Neuronal stem cell (in vitro differentiated cells): Measurements from ENCODE around the gene LRRC40.
"Not testable (repeated sequence)": the region's sequence is repeated elsewhere in the genome, so short reads cannot be mapped to it uniquely, and the experiment has no call there.

Source experiments
- DNase-seq: peaks from one replicate; pipeline ENCODE4 v3.0.0-alpha.2; 2013; ENCODE audit warnings: low spot score
- H2AFZ ChIP-seq: one replicate; pipeline ENCODE4 v1.6.1; 2013; ENCODE audit warnings: mild to moderate bottlenecking, low read length, inconsistent platforms
- H2AK5ac ChIP-seq: 2 replicates; pipeline ENCODE4 v1.6.1; 2013; ENCODE audit warnings: low read depth, mild to moderate bottlenecking, inconsistent platforms, low read length, moderate library complexity, mixed read lengths
- H2BK120ac ChIP-seq: 2 replicates; pipeline ENCODE4 v1.6.1; 2013; ENCODE audit warnings: low read depth, mild to moderate bottlenecking, inconsistent platforms, low read length, moderate library complexity, mixed read lengths
- H2BK12ac ChIP-seq: one replicate; pipeline ENCODE4 v1.6.1; 2013; ENCODE audit warnings: low read length, inconsistent platforms
- H2BK15ac ChIP-seq: 2 replicates; pipeline ENCODE4 v1.6.1; 2013; ENCODE audit warnings: mild to moderate bottlenecking, low read length, inconsistent platforms, mixed read lengths
- H2BK5ac ChIP-seq: one replicate; pipeline ENCODE4 v1.6.1; 2013; ENCODE audit warnings: inconsistent platforms, mild to moderate bottlenecking, low read length, moderate library complexity
- H3K14ac ChIP-seq: one replicate; pipeline ENCODE4 v1.6.1; 2013; ENCODE audit warnings: low read length, inconsistent platforms
- H3K18ac ChIP-seq: 2 replicates; pipeline ENCODE4 v1.6.1; 2013; ENCODE audit warnings: low read length, inconsistent platforms
- H3K23ac ChIP-seq: 2 replicates; pipeline ENCODE4 v1.6.1; 2013; ENCODE audit warnings: low read depth, mild to moderate bottlenecking, mixed read lengths, low read length, inconsistent platforms; ENCODE audit not compliant: poor library complexity
- H3K27ac ChIP-seq: replicated peaks from 3 replicates; pipeline ENCODE4 v1.5.1; 2013; ENCODE audit warnings: low read length, inconsistent platforms
- H3K27me3 ChIP-seq, 3 experiments: 2 replicates each; pipeline ENCODE4 v1.6.1; 2013; ENCODE audit warnings: low read length in 3 of 3, mild to moderate bottlenecking in 2 of 3, inconsistent platforms in 1 of 3, low read depth in 1 of 3, mixed read lengths in 1 of 3, moderate library complexity in 1 of 3; ENCODE audit not compliant: control insufficient read depth in 3 of 3, insufficient read depth in 3 of 3
- H3K36me3 ChIP-seq, 2 donors: replicated peaks in 1 of 2; 2 replicates each; pipeline ENCODE4 v1.6.1; 2013; ENCODE audit warnings: low read length in 2 of 2; ENCODE audit not compliant: control insufficient read depth in 2 of 2, insufficient read depth in 2 of 2
- H3K4ac ChIP-seq: 2 replicates; pipeline ENCODE4 v1.6.1; 2013; ENCODE audit warnings: inconsistent platforms, mild to moderate bottlenecking, low read length, moderate library complexity
- H3K4me1 ChIP-seq, 2 donors: 1 replicate in 1 of 2; 2 replicates in 1 of 2; pipeline ENCODE4 v1.6.1; 2013; ENCODE audit warnings: low read length in 2 of 2, low read depth in 1 of 2; ENCODE audit not compliant: control insufficient read depth in 2 of 2, insufficient read depth in 1 of 2
- H3K4me2 ChIP-seq: one replicate; pipeline ENCODE4 v1.6.1; 2013; ENCODE audit warnings: mild to moderate bottlenecking, low read length, inconsistent platforms; ENCODE audit not compliant: insufficient read depth, poor library complexity, severe bottlenecking
- H3K4me3 ChIP-seq, 2 donors: 2 replicates each; pipeline ENCODE4 v1.5.1; 2013; ENCODE audit warnings: low read length in 2 of 2, mild to moderate bottlenecking in 2 of 2, inconsistent platforms in 1 of 2, moderate library complexity in 1 of 2
- H3K79me1 ChIP-seq: one replicate; pipeline ENCODE4 v1.6.1; 2013; ENCODE audit warnings: low read depth, mild to moderate bottlenecking, inconsistent platforms, low read length, moderate library complexity
- H3K9ac ChIP-seq: one replicate; pipeline ENCODE4 v1.6.1; 2013; ENCODE audit warnings: mild to moderate bottlenecking, low read depth, low read length, inconsistent platforms; ENCODE audit not compliant: poor library complexity
- H3K9me3 ChIP-seq, 2 donors: replicated peaks in 1 of 2; 2 replicates each; pipeline versions ENCODE3 to v1.6.1; 2013; ENCODE audit warnings: low read length in 2 of 2, mild to moderate bottlenecking in 2 of 2, inconsistent platforms in 1 of 2, low read depth in 1 of 2, mixed read lengths in 1 of 2, moderate library complexity in 1 of 2; ENCODE audit not compliant: control insufficient read depth in 2 of 2, insufficient read depth in 1 of 2
- H4K8ac ChIP-seq: one replicate; pipeline ENCODE4 v1.6.1; 2013; ENCODE audit warnings: low read depth, mild to moderate bottlenecking, inconsistent platforms, low read length, moderate library complexity
- H4K91ac ChIP-seq: one replicate; pipeline ENCODE4 v1.6.1; 2013; ENCODE audit warnings: low read length, low read depth, mild to moderate bottlenecking, inconsistent platforms; ENCODE audit not compliant: poor library complexity
- WGBS, 2 donors: extraction: QIAGEN DNeasy Blood & Tissue Kit; methylation state at CpG; one replicate each; pipeline ENCODE4 v1.1.7; 2013; ENCODE audit warnings: missing lambda C conversion rate in 2 of 2, mixed read lengths in 1 of 2; ENCODE audit not compliant: insufficient read length in 2 of 2, insufficient replicate concordance in 1 of 2; ENCODE audit errors: extremely low coverage in 2 of 2; 5-methylcytosine and 5-hydroxymethylcytosine counted together

LRRC40 gene

DNA sequence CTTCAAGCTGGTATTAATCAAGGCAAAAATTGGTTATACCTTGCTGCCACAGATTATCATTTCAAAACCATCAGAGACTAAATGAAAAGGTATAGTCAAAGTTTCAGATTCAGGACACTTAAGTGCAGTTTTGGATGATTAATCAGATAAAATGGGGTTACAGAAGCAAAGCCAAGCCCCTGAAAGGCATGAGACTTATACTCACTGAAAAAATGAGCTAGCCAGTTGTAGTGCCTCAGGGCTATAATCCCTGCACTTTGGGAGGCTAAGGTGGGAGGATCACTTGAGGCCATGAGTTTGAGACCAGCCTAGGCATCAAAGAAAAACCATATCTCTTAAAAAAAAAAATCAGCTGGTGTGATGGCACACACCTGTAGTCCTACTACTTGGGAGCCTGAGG is 15.2 kb downstream of the LRRC40 start:
- no peak overlapping the region for H2AFZ ChIP-seq
- H2BK15ac ChIP-seq: no peak overlapping the region
- H3K4ac ChIP-seq: no peak overlapping the region
- H4K8ac ChIP-seq: no peak overlapping the region
- no peak overlapping the region for H3K14ac ChIP-seq
- no peak overlapping the region for H3K9ac ChIP-seq
- peaks cover 0 to 5% of the 10 kb centered on the region in 2 donors for H3K9me3 ChIP-seq
- peaks cover 1% of the 10 kb centered on the region for H3K79me1 ChIP-seq
- H3K4me2 ChIP-seq: no peak overlapping the region
- peaks cover 0 to 16% of the 10 kb centered on the region in 2 donors for H3K36me3 ChIP-seq
- H3K27me3 ChIP-seq: no peaks in the 10 kb centered on the region
- no peak overlapping the region for H2BK12ac ChIP-seq
- no peak overlapping the region for H3K23ac ChIP-seq
- H2AK5ac ChIP-seq: no peak overlapping the region
- no peak for DNase-seq
- no peak overlapping the region for H3K18ac ChIP-seq
- no peak overlapping the region for H3K4me3 ChIP-seq
- no peaks in the 10 kb centered on the region for H3K4me1 ChIP-seq
- no peak overlapping the region for H2BK5ac ChIP-seq
- H4K91ac ChIP-seq: no peak overlapping the region
- H3K27ac ChIP-seq: no peak overlapping the region
- no peak overlapping the region for H2BK120ac ChIP-seq

DNA sequence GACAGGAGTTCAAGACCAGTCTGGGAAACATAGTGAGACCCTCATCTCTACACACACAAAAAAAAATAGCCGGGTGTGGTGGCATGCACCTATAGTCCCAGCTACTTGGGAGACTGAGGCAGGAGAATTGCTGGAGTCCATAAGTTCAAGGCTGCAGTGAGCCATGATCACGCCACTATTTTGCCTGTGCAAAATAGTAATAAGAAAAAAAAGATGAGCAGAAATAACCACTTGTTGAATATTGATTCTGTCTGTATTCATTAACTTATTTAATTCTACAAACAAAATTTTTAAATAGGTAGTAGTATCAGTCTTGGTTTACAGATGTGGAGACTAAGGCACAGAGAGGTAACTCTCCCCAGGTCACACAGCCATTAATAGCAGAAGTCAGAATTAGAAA is 16.9 kb downstream of the LRRC40 start:
- H3K4me3 ChIP-seq: no peak overlapping the region
- no peak overlapping the region for H2BK120ac ChIP-seq
- H2BK15ac ChIP-seq: no peak overlapping the region
- no peak overlapping the region for H2AFZ ChIP-seq
- H3K27me3 ChIP-seq: no peaks in the 10 kb centered on the region
- H3K18ac ChIP-seq: no peak overlapping the region
- no peak overlapping the region for H3K14ac ChIP-seq
- no peak overlapping the region for H3K23ac ChIP-seq
- no peak overlapping the region for H3K4ac ChIP-seq
- peaks cover 0 to 5% of the 10 kb centered on the region in 2 donors for H3K9me3 ChIP-seq
- no peak overlapping the region for H2AK5ac ChIP-seq
- peaks cover 0 to 33% of the 10 kb centered on the region in 2 donors for H3K36me3 ChIP-seq
- no peak for DNase-seq
- H4K91ac ChIP-seq: no peak overlapping the region
- no peak overlapping the region for H3K27ac ChIP-seq
- no peak overlapping the region for H3K4me2 ChIP-seq
- no peak overlapping the region for H2BK5ac ChIP-seq
- no CpG with 5 or more reads among the region's 2 CpGs for WGBS, 2 donors
- no peak overlapping the region for H2BK12ac ChIP-seq
- no peak overlapping the region for H4K8ac ChIP-seq
- peaks cover 3% of the 10 kb centered on the region for H3K79me1 ChIP-seq
- H3K4me1 ChIP-seq: no peaks in the 10 kb centered on the region
- no peak overlapping the region for H3K9ac ChIP-seq

DNA sequence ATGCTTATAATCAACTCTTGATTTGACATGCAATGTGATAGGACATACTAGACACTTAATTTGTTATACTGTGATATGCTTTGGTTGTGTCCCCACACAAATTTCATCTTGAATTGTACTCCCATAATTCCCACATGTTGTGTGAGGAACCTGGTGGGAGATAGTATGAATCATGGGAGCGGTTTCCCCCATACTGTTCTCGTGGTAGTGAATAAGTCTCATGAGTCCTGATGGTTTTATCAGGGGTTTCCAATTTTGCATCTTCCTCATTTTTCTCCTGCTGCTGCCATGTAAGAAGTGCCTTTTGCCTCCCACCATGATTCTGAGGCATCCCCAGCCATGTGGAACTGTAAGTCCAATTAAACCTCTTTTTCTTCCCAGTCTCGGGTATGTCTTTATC is 20.2 kb downstream of the LRRC40 start:
- H3K79me1 ChIP-seq, H2AFZ ChIP-seq, H3K4me2 ChIP-seq, H3K4me3 ChIP-seq, H2BK120ac ChIP-seq, H3K9me3 ChIP-seq, DNase-seq, H3K27ac ChIP-seq, H3K9ac ChIP-seq, H3K23ac ChIP-seq, H3K18ac ChIP-seq, H2BK12ac ChIP-seq, H2AK5ac ChIP-seq, H4K91ac ChIP-seq, H2BK5ac ChIP-seq, H4K8ac ChIP-seq, H2BK15ac ChIP-seq, H3K14ac ChIP-seq, H3K27me3 ChIP-seq, H3K4me1 ChIP-seq, H3K4ac ChIP-seq: not testable (repeated sequence)
- no CpG with 5 or more reads among the region's 3 CpGs for WGBS, 2 donors
- H3K36me3 ChIP-seq: peaks cover 0 to 58% of the 10 kb centered on the region in 2 donors

DNA sequence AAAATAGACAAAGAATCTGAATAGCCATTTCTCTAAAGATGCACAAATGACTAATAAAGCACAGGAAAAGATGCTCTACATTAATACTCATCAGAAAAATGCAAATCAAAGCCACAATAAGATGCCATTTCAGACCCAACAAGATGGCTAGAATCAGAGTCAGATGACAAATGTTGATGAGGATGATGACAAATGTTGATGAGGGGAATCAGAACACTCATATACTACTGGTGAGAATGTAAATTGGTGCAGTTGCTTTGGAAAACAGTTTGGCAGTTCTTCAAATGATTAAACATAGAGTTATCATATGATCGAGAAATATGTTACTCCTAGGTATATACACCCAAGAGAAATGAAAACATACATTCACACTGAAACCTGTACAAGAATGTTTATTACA is 33.9 kb downstream of the LRRC40 start:
- DNase-seq: no peak
- Histone ChIP-seq H2BK120ac (no peak overlapping the region), H3K27ac (no peak overlapping the region), H3K4ac (no peak overlapping the region), H3K36me3 (peaks cover 0 to 47% of the 10 kb centered on the region in 2 donors), H2BK12ac (no peak overlapping the region), H2AFZ (no peak overlapping the region), H2BK15ac (no peak overlapping the region), H3K4me1 (peaks cover 0 to 2% of the 10 kb centered on the region in 2 donors), H3K18ac (no peak overlapping the region), H3K79me1 (no peaks in the 10 kb centered on the region), H4K8ac (no peak overlapping the region), H3K9me3 (peaks cover 0 to 12% of the 10 kb centered on the region in 2 donors), H3K23ac (no peak overlapping the region), H3K4me3 (no peak overlapping the region), H3K4me2 (no peak overlapping the region), H3K9ac (no peak overlapping the region), H2AK5ac (no peak overlapping the region), H2BK5ac (no peak overlapping the region), H4K91ac (no peak overlapping the region), H3K14ac (no peak overlapping the region), H3K27me3 (no peaks in the 10 kb centered on the region)
- no CpG with 5 or more reads among the region's 1 CpG for WGBS, 2 donors
